Neural progenitor cell (in vitro differentiated cells): ENCODE measurements around the gene TENM3. TPM values are rescaled to one million over a fixed set of nuclear protein-coding genes. Genes with fewer than 3 reads are reported as not detected.

Source experiments
- DNase-seq: peaks from one replicate; pipeline ENCODE4 v3.0.0-alpha.2; 2016; ENCODE audit warnings: low spot score
- H2AFZ ChIP-seq: fragments of 200-600 bp; sonication (generic); replicated peaks from 2 replicates; pipeline ENCODE4 v1.6.1; 2016; ENCODE audit warnings: antibody characterized with exemption
- H3F3A ChIP-seq: fragments of 200-600 bp; sonication (generic); 2 replicates; pipeline ENCODE4 v1.6.1; 2016; ENCODE audit warnings: antibody characterized with exemption, low read depth
- H3K27ac ChIP-seq: fragments of 200-600 bp; sonication (generic); 2 replicates; pipeline ENCODE4 v1.5.1; 2016; ENCODE audit warnings: mild to moderate bottlenecking
- H3K27me3 ChIP-seq: fragments of 200-600 bp; sonication (generic); 2 replicates; pipeline ENCODE4 v1.6.1; 2016; ENCODE audit warnings: mild to moderate bottlenecking, moderate library complexity
- H3K36me3 ChIP-seq: fragments of 200-600 bp; sonication (generic); 2 replicates; pipeline ENCODE4 v1.5.1; 2016
- H3K4me1 ChIP-seq: fragments of 200-600 bp; sonication (generic); 2 replicates; pipeline ENCODE4 v1.6.1; 2016; ENCODE audit warnings: mixed run types
- H3K4me2 ChIP-seq: fragments of 200-600 bp; sonication (generic); 2 replicates; pipeline ENCODE4 v1.6.1; 2016
- H3K4me3 ChIP-seq: fragments of 200-600 bp; sonication (generic); 2 replicates; pipeline ENCODE4 v1.5.1; 2016
- H3K79me2 ChIP-seq: fragments of 200-600 bp; sonication (generic); 2 replicates; pipeline ENCODE4 v1.6.1; 2016; ENCODE audit warnings: low read depth
- H3K9ac ChIP-seq: fragments of 200-600 bp; sonication (generic); 2 replicates; pipeline ENCODE4 v1.6.1; 2016
- H3K9me3 ChIP-seq: fragments of 200-600 bp; sonication (generic); 2 replicates; pipeline ENCODE4 v1.5.1; 2016; ENCODE audit warnings: low read depth
- H4K20me1 ChIP-seq: fragments of 200-600 bp; sonication (generic); 2 replicates; pipeline ENCODE4 v1.6.1; 2016; ENCODE audit warnings: low read depth
- H3K27ac Mint-ChIP-seq: 3 replicates; pipeline ENCODE4 v1.8.0; 2021; ENCODE audit warnings: mixed read lengths
- H3K27me3 Mint-ChIP-seq: 2 replicates; pipeline ENCODE4 v1.8.0; 2022; ENCODE audit warnings: low read depth, mild to moderate bottlenecking, inconsistent platforms, moderate library complexity, mixed read lengths; ENCODE audit not compliant: insufficient read depth
- H3K36me3 Mint-ChIP-seq: 3 replicates; pipeline ENCODE4 v1.8.0; 2021; ENCODE audit warnings: mixed read lengths
- H3K4me1 Mint-ChIP-seq: 3 replicates; pipeline ENCODE4 v1.8.0; 2021; ENCODE audit warnings: mixed read lengths
- H3K4me3 Mint-ChIP-seq: 3 replicates; pipeline ENCODE4 v1.8.0; 2021; ENCODE audit warnings: mild to moderate bottlenecking, moderate library complexity, mixed read lengths
- H3K9me3 Mint-ChIP-seq: 3 replicates; pipeline ENCODE4 v1.8.0; 2020; ENCODE audit warnings: mixed read lengths
- EZH2 ChIP-seq: fragments of 200-600 bp; sonication (generic); IDR thresholded peaks from 2 replicates; pipeline ENCODE4 v1.6.1; 2017; ENCODE audit warnings: antibody characterized with exemption, mild to moderate bottlenecking, moderate library complexity
- EZH2phosphoT487 ChIP-seq: fragments of 200-600 bp; sonication (generic); IDR thresholded peaks from 2 replicates; pipeline ENCODE4 v1.6.1; 2017; ENCODE audit warnings: antibody characterized with exemption
- total RNA-seq: library from RNA; depleted of rRNA; stranded (reverse); fragments of >200 nt; gene quantifications from 2 replicates; pipeline ENCODE4 v1.2.3, GENCODE V29; 2015; ENCODE audit warnings: low replicate concordance
- TF ChIP-seq, protein P1 (sequence below): fragments of 200-600 bp; sonication (generic); IDR thresholded peaks from 2 replicates; pipeline ENCODE4 v1.5.1; 2017; ENCODE audit warnings: antibody characterized with exemption, mild to moderate bottlenecking

TENM3 gene
- total RNA-seq, 1 donor from 2014 or later = 78.7 TPM

DNA sequence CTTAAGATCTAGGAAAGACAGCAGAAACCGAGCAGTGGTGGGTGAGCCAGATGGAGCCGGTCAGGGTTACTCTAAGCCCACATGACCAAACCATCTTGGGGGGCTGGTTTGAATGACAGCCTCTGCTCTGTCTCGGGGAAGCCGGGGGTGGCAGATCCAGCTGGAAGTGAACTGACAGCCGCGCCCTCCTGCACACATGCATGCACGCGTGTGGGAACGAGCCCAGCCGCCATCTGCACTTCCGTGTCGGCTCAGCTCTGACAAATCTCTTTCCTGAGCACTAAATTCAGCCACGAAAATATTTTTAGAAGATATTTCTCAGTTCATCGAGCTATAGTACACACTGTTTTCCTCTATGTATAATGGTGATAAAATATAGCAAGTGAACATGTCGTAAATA lies 558.4 kb downstream of the TENM3 start:
- H3K4me3 Mint-ChIP-seq = no peak overlapping the region
- no peak overlapping the region for H3K27ac Mint-ChIP-seq
- TF ChIP-seq EZH2 (no peak), EZH2phosphoT487 (no peak)
- TF ChIP-seq, protein P1, sequence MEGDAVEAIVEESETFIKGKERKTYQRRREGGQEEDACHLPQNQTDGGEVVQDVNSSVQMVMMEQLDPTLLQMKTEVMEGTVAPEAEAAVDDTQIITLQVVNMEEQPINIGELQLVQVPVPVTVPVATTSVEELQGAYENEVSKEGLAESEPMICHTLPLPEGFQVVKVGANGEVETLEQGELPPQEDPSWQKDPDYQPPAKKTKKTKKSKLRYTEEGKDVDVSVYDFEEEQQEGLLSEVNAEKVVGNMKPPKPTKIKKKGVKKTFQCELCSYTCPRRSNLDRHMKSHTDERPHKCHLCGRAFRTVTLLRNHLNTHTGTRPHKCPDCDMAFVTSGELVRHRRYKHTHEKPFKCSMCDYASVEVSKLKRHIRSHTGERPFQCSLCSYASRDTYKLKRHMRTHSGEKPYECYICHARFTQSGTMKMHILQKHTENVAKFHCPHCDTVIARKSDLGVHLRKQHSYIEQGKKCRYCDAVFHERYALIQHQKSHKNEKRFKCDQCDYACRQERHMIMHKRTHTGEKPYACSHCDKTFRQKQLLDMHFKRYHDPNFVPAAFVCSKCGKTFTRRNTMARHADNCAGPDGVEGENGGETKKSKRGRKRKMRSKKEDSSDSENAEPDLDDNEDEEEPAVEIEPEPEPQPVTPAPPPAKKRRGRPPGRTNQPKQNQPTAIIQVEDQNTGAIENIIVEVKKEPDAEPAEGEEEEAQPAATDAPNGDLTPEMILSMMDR = no peak
- DNase-seq = no peak
- H3K36me3 ChIP-seq = peaks cover 7% of the 10 kb centered on the region
- no peak overlapping the region for H3K4me2 ChIP-seq
- no peak overlapping the region for H3K27ac ChIP-seq
- no peaks in the 10 kb centered on the region for H3K9me3 ChIP-seq
- H3F3A ChIP-seq = peaks cover 8% of the 10 kb centered on the region
- peaks cover 8% of the 10 kb centered on the region for H3K27me3 Mint-ChIP-seq
- H3K79me2 ChIP-seq = no peaks in the 10 kb centered on the region
- no peaks in the 10 kb centered on the region for H3K27me3 ChIP-seq
- peaks cover 48% of the 10 kb centered on the region for H3K36me3 Mint-ChIP-seq
- H3K4me3 ChIP-seq = no peak overlapping the region
- H3K4me1 ChIP-seq = no peaks in the 10 kb centered on the region
- peaks cover 15% of the 10 kb centered on the region for H3K9me3 Mint-ChIP-seq
- H3K4me1 Mint-ChIP-seq = peaks cover 24% of the 10 kb centered on the region
- H2AFZ ChIP-seq = no peak overlapping the region
- H3K9ac ChIP-seq = no peak overlapping the region
- H4K20me1 ChIP-seq = no peaks in the 10 kb centered on the region

DNA sequence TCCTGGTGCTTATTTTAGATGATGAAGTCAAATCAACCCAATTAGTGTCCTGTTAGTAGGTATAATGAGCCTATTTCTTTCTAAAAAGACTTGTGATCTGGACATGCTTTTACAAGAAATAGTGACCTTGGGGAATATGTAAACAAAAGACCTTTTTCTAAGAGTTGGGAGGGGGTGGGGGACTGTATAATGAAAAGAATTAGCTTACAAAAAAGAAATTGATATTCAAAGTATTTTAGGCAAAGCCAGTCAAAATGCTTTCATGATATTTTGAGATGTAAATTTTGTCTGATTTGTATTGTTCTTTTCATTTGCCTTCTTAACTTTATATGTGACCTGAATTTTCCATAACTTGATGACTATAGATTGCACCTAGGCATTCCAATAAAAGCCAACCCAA lies 559.4 kb downstream of the TENM3 start:
- no peak overlapping the region for H3K4me2 ChIP-seq
- H3K9ac ChIP-seq = no peak overlapping the region
- no peaks in the 10 kb centered on the region for H3K9me3 ChIP-seq
- DNase-seq = no peak
- no peaks in the 10 kb centered on the region for H3K79me2 ChIP-seq
- peaks cover 42% of the 10 kb centered on the region for H3K36me3 Mint-ChIP-seq
- no peak overlapping the region for H2AFZ ChIP-seq
- no peak overlapping the region for H3K27ac Mint-ChIP-seq
- H4K20me1 ChIP-seq = no peaks in the 10 kb centered on the region
- H3K27me3 ChIP-seq = peaks cover 7% of the 10 kb centered on the region
- peaks cover 2% of the 10 kb centered on the region for H3K36me3 ChIP-seq
- TF ChIP-seq, protein P1 = no peak
- TF ChIP-seq EZH2 (no peak), EZH2phosphoT487 (no peak)
- H3K4me3 ChIP-seq = no peak overlapping the region
- H3F3A ChIP-seq = peaks cover 16% of the 10 kb centered on the region
- peaks cover 11% of the 10 kb centered on the region for H3K27me3 Mint-ChIP-seq
- H3K4me1 Mint-ChIP-seq = peaks cover 27% of the 10 kb centered on the region
- H3K4me1 ChIP-seq = peaks cover 4% of the 10 kb centered on the region
- no peak overlapping the region for H3K27ac ChIP-seq
- no peak overlapping the region for H3K4me3 Mint-ChIP-seq
- peaks cover 14% of the 10 kb centered on the region for H3K9me3 Mint-ChIP-seq

DNA sequence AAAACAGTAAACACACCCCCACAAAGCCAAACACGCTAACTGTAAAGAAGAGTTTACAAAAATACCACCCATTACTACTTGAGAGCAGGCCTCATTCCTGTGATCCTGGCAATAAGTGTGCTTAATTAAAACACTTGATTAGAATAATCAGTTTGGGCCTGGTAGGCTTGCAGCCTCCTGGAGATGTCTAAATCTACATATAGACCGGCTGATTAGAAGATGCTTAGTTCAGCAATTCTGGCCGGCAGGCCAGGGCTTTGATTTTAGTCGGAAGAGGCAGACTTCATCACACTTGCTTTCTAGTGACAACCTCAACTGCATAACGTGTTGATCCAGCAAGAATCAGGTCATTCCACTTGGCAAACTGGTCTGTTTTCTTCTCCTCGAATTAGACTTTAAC lies 560.0 kb downstream of the TENM3 start:
- Mint-ChIP-seq H3K36me3 (peaks cover 38% of the 10 kb centered on the region), H3K4me3 (no peak overlapping the region), H3K27ac (no peak overlapping the region), H3K9me3 (peaks cover 13% of the 10 kb centered on the region), H3K4me1 (peaks cover 27% of the 10 kb centered on the region), H3K27me3 (peaks cover 11% of the 10 kb centered on the region)
- Histone ChIP-seq H3K27ac (no peak overlapping the region), H2AFZ (no peak overlapping the region), H3K4me1 (peaks cover 4% of the 10 kb centered on the region), H3K9me3 (no peaks in the 10 kb centered on the region), H3K4me3 (no peak overlapping the region), H3K36me3 (no peaks in the 10 kb centered on the region), H3K9ac (no peak overlapping the region), H3K4me2 (no peak overlapping the region), H3K79me2 (no peaks in the 10 kb centered on the region), H3F3A (peaks cover 23% of the 10 kb centered on the region), H3K27me3 (peaks cover 11% of the 10 kb centered on the region), H4K20me1 (no peaks in the 10 kb centered on the region)
- TF ChIP-seq, protein P1 = no peak
- TF ChIP-seq EZH2 = no peak
- no peak for TF ChIP-seq EZH2phosphoT487
- no peak for DNase-seq

DNA sequence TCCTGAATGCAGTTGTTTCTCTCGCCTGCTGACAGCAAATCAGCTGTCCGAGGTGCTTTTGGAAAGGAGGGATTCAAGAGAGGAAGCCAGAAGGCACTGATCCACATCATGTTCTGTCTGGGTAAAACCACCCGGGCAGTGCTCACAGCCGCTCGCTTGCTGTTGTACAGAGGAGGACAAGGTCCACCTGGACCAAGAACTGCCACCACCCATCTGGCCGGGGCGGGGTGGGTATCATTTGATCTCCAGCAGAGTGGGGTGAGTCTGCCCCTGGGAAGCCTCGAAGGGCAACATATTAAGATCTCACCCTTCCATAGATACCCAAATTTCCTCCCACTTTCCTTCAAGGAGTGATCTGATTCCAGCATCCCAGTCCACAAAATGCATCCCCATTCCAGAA lies 560.9 kb downstream of the TENM3 start:
- H3K79me2 ChIP-seq = no peaks in the 10 kb centered on the region
- H3K4me1 ChIP-seq = peaks cover 4% of the 10 kb centered on the region
- Mint-ChIP-seq H3K27me3 (peaks cover 16% of the 10 kb centered on the region), H3K4me3 (no peak overlapping the region), H3K27ac (no peak overlapping the region), H3K36me3 (peaks cover 34% of the 10 kb centered on the region), H3K4me1 (peaks cover 32% of the 10 kb centered on the region), H3K9me3 (peaks cover 13% of the 10 kb centered on the region)
- TF ChIP-seq EZH2phosphoT487 (no peak), EZH2 (no peak)
- TF ChIP-seq, protein P1 = no peak
- H3K4me2 ChIP-seq = no peak overlapping the region
- H3F3A ChIP-seq = peaks cover 27% of the 10 kb centered on the region
- no peaks in the 10 kb centered on the region for H3K36me3 ChIP-seq
- no peak for DNase-seq
- H2AFZ ChIP-seq = no peak overlapping the region
- H3K27me3 ChIP-seq = peaks cover 11% of the 10 kb centered on the region
- H3K4me3 ChIP-seq = no peak overlapping the region
- no peak overlapping the region for H3K27ac ChIP-seq
- H3K9ac ChIP-seq = no peak overlapping the region
- H4K20me1 ChIP-seq = no peaks in the 10 kb centered on the region
- H3K9me3 ChIP-seq = no peaks in the 10 kb centered on the region
